ENCODE measurements around the gene PTPRG.
A peak's percentile ranks its signal among the peaks of the same experiment; 100 is the strongest.

- TF ChIP-seq CTCF (IDR thresholded peaks at IDR 0.05) (no peak), POLR2A (IDR thresholded peaks at IDR 0.05; ENCODE audit: low read depth) (no peak), POLR2AphosphoS5 (IDR thresholded peaks at IDR 0.05) (peak in 1 of 2 donors; percentile 54), EP300 (IDR thresholded peaks at IDR 0.05) (no peak)
Measured at GRCh38 chr3:62149962-62150361, 588.6 kb downstream of the PTPRG start.

Measured in esophagus muscularis mucosa (tissue), 4 donors.